HS-27A (cell line): ENCODE measurements around the gene ZBTB40.

Experiments used
- DNase-seq: peaks from one replicate; pipeline ENCODE4 v3.0.0-alpha.2; 2012; ENCODE audit warnings: low read depth, missing footprints

Gene ZBTB40

DNA sequence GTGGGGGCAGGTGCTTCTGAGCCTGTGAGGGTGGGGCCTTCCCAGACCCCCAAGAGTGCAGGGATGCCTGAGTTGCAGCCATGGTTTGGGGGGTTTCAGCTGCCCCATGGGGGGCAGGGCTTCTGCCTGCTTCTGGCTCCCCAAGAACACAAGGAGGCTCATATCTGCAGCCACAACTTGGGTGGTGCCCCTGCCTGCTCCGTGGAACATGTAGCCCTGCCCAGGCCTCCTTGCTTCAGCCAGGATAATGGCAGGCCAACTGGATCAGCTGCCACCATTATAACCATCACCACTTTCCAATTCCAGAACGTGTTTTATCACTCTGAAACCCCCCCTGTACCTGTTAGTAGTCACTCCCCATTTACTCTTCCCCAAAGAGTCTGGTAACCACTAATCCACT lies 14.0 kb downstream of the ZBTB40 start:
- no peak for DNase-seq

DNA sequence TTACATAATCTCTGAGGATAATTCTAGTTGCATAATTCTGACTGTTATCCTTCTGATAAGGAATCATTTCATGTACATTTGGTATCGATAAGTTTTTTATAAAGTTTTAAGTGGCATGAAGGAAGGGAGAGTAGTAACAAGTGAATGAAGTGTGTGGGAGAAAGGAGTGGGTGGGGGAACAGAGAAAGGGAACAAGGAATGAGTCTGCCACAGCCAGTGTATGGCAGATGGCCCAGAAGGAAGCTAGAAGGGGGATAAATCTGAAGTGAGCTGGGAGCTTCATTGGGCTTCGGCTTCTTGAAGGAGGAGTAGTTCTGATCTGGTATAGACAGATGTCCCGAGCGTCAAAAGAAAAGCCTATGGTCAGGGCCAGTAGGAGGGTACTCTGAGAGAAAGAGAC lies 18.6 kb downstream of the ZBTB40 start:
- DNase-seq = no peak

GRCh38 chr1:22471078-22471477 lies 19.4 kb downstream of the ZBTB40 start:
- no peak for DNase-seq

- no peak for DNase-seq
These were observed 20.0 kb downstream of the ZBTB40 start for GRCh38 chr1:22471610-22472009.

DNA sequence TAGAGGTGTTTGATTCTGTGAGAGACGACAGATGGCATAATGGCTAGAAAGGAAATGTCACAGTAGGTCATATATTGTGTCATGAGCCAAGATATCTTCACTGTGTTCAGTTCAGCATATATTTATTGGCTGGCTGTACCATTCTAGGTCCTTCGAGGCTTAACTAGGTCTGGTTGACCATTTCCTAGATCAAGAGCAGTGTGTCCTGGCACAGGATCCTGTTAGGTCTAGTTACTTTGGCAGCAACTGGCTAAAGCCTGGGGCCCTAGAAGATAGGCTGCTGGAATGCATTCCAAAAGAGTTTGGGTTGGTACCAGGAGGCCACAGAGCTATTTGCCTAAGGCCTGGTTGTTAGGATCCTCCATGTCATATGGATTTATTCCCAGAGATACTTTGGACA lies 20.9 kb downstream of the ZBTB40 start:
- no peak for DNase-seq

DNA sequence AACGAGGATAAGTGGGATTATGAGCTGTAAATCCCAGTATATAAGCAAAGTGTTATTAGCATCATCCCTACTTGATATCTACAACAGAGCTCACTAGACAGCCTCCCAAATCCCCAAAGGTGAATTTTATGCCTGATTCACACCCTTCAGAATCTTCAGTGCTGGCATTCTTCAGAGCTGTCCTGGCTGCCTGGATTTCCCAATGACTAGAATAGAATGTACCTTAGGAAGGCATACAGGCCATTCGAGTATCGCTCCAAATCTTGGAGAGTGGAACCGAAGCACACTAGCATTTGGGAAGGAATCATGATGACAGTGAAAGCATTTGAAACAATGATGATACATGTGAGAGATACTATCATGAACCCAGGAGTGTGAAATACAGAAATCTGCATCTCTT lies 22.3 kb downstream of the ZBTB40 start:
- DNase-seq = no peak

DNA sequence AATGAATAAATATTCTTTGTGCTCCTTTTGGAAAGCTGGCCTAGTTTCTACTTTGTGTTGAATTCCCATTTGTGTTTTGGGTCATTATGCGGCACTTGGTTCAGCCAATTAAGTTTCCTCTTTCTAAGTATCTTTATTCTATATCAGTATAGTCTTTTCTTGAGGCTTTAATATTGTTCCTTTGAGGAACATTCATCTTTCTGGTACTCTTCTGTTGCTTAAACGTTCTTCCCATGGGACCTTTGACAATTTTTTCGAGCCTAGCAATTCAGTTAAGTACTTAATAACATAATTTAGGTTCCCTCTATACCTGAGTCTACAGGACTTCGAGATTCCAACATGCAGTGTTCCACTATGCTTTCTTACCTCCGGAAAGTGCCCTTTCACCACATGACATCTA lies 24.9 kb downstream of the ZBTB40 start:
- DNase-seq = no peak

DNA sequence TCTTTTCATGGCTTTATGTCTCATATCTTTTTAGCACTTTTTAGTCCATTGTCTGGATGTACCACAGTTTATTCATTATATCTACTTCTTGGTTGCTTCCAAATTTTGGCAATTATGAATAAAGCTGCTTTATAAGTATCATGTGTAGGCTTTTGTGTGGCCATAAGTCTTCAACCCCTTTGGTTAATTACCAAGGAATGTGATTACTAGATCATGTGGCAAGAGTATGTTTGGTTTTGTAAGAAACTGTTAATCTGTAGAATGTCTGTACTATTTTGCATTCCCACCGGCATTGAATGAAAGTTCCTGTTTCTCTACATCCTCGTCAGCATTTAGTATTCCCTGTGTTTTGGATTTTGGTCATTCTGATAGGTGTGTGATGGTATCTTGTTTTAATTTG lies 31.5 kb downstream of the ZBTB40 start:
- no peak for DNase-seq

DNA sequence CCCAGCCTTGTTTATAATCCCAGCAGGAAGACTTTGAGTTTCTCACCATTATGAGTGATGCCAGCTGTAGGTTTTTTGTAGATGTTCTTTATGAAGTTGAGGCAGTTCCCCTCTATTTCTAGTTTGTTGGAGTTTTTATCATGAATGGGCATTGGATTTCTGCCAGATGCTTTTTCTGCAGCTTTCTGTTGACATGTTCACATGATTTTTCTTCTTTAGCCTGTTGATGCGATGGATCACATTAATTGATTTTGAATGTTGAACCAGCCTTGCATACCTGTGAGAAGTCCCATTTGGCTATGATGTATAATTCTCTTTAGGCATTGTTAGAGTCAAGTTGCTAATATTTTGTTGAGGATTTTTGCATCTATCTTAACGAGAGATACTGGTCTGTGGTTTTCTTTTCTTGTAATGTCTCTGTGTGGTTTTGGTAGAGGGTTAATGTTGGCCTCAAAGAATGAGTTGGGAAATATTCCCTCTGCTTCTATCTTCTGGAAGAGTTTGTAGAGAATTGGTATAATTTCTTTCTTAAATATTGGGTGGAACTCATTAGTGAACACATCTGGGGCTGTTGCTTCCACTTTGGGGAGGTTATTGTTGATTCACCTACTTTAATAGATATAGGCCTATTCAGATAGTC lies 33.2 kb downstream of the ZBTB40 start:
- no peak for DNase-seq

- DNase-seq = no peak
These were observed 33.8 kb downstream of the ZBTB40 start for GRCh38 chr1:22485431-22485830.

DNA sequence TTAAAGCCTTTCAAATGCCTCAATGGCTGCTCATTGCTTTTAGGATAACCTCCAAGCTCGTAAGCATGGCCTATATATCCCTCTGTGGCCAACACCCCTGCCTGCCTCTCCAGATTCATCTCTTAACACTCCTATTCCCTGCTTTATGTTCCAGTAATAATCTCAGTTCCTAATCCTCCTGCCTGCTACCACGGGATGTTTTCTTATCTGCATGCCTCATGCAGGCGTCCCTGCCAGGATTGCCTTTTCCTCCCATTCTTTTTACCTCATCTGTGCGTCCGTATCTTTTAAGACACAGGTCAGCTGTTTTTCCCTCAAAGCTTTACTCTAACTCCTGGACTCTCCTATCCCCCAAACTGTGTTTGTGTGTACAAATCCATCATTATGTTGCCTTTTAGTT lies 36.1 kb downstream of the ZBTB40 start:
- DNase-seq = no peak

DNA sequence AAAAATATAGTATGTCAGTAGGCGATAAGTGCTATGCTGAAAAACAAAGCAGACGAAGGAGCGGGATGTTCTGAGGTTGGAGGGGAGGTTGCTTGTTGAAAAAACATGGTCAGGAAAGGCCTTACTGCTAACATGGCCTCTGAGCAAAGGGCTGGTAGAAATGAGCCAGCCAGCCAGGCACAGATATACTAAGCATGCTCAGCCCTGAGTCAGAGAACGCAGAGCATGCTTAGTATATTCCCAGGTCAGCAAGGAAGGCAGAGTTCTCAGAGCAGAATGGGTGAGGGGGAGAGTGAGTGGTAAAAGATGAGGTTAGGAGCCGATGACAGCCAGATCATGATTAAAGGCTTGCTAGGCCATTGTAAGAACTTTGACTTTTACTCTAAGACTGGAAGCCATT lies 36.7 kb downstream of the ZBTB40 start:
- DNase-seq = no peak

GRCh38 chr1:22489278-22489677 lies 37.6 kb downstream of the ZBTB40 start:
- DNase-seq = no peak

DNA sequence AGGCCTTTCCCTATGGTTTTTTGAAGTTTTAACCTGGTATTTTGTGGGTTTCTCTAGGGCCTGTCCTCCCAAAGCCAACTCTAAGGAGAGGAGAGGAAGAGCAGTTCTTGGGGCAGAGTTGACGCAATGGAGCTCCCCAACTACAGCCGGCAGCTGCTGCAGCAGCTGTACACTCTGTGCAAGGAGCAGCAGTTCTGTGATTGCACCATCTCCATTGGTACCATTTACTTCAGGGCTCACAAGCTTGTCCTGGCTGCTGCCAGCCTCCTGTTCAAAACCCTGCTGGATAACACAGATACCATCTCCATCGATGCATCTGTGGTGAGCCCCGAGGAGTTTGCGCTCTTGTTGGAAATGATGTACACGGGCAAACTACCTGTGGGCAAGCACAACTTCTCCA lies 38.2 kb downstream of the ZBTB40 start:
- DNase-seq = no peak

- no peak for DNase-seq
These were observed 38.7 kb downstream of the ZBTB40 start for GRCh38 chr1:22490309-22490708.

DNA sequence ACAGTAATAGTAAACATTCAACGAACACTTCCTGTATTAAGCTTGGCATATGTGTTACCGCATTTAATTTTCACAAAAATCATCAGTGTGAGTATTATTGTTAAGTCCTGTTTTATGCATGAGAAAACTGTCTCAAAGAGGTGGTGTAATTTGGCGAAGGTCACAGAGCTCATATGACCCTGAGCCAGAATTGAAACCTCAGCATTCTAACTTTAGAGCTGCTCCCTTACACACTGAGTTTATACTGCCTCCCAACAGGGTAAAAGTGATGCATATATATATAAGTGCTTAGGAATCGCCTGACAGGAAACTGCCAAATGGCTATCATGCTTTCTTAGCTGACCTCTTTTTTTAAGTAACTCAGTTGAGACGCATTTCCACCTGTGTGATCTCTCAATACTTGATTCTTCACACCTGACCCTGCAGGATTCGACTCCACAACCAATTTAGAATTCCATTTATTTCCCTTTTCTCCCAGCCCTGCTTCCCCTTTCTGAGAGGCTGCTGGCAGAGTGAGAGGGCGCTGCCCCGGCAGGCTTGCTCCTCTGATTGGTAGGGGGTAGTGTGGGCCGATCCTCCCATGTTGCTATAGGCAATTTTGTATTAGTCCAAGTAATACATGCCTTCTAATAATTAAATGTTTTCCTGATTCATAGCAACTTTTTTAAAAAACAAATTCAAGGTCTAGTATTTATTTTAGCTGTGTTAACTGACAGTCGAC lies 40.5 kb downstream of the ZBTB40 start:
- DNase-seq = no peak

GRCh38 chr1:22494144-22494543 lies 42.5 kb downstream of the ZBTB40 start:
- DNase-seq = no peak

DNA sequence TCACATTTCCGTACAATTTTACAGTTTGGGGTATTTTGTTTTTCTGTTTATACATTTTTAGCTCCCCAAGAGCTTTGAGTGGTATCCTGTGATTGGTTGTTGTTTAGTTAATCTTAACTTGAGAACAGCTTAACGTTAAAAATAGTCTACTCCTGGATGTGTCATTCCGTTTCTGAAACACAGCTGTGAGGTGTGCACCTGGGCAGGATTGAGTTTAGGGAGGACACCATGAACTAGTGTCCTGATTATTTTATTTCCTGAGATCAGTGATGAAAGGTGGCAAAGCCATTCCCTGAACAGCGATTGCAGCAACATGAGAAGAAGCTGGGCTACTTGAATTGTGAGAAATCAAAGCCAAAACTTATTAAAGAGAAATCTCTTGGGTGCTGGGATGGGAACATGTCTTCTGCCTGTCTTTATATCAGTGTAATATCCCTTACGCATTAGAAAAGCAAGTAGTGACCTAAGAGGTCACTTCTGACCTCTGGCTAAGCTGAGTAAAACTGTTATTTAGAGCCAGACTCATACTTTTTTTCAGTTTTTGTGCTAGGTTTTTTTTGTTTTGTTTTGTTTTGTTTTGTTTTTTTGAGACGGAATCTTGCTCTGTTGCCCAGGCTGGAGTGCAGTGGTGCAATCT lies 43.4 kb downstream of the ZBTB40 start:
- no peak for DNase-seq

DNA sequence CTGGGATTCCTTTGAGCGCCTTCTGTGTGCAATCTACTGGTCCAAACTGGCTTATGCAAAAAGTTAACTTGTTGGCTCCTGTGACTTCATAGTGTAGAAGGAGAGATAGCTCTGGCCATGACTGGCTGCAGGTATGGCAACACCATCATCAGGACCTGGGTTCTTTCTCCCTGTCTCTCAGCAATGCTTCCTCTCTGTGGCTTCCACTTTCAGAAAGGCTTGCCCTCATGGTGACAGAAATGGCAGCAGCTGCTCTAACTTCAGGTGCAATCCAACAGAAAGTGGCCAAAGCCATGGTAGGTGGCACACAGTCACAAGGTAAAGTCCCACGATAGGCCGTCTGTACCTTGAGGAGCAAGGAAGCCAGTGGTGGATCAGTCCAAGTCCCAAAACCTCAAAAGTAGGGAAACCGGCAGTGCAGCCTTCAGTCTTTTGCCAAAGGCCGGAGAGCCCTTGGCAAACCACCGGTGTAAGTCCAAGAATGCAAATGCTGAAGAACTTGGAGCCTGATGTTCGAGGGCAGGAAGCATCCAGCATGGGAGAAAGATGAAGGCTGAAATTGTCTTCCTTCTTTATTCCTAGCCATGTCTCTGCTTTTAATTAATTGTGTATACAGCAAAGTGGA lies 45.0 kb downstream of the ZBTB40 start:
- DNase-seq = no peak

DNA sequence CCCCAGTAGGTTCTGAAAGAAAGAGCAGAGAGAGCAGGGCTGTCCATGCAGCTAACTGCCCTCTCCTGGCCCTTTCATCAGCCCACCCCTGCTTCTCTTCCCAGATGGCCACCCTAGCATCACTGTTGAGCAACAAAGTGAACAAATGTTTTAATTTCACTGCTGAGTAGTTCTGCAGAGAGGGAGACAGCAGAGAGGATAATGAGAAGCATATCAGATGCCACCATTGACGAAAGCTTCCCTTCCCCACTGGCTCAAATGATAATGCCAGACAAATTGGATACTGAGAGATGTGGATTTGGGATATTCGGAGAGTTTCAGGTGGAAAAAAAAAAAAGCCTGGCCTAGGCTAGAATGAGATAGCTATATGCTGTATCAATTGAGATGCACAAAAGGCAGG lies 46.8 kb downstream of the ZBTB40 start:
- no peak for DNase-seq

DNA sequence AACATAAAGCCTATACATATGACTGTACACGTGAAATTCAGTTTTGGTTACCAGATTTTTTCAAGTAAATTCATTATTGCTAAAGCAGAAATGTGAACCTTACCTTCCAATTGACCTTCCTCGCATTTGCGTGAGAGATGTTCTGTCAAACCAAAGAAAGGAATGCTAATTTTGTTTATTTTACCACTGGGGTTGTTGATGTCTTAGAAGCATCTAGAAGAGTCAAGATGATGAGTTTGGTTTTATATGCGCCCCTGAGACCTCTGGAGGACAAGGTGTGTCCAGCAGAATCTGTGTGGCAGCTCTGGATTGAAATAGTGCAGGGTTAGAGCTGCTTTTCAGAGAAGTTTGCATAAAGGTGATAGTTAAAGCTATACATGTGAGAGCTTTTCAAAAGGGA lies 48.4 kb downstream of the ZBTB40 start:
- no peak for DNase-seq

GRCh38 chr1:22500471-22500870 lies 48.8 kb downstream of the ZBTB40 start:
- no peak for DNase-seq

DNA sequence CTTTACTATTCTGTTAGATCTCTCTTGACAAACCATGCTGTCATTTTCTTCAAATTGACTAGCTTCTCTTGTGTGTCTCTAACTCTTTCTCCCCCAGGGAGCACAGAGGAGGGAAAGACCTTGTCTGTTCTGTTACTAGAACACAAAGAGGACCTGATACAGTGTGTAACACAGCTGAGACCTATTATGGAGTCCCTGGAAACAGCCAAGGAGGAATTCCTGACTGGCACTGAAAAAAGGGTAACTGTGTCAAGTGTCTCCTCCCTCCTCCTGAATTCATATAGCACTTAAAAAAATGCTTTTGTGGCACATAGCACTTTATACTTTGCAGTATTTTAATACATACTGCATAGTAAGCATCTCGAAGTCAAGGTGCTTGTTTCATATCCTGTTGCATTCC lies 50.6 kb downstream of the ZBTB40 start:
- no peak for DNase-seq
